ENCODE measurements around the gene USH1C. TPM values are rescaled to one million over a fixed set of nuclear protein-coding genes. Genes with fewer than 3 reads are reported as not detected.

Gene USH1C
- total and polyA plus RNA-seq, 2 experiments from 2014 or later = not detected

- Histone ChIP-seq H3K9me3 (ENCODE audit: low read depth) (no peaks in the 10 kb centered on the region), H3K9ac (no peak overlapping the region), H3K27ac (no peak overlapping the region), H4K20me1 (ENCODE audit: insufficient read depth) (no peaks in the 10 kb centered on the region), H3K4me1 (ENCODE audit: insufficient read depth) (no peaks in the 10 kb centered on the region), H3K27me3 (replicated peaks; ENCODE audit: insufficient read depth) (peaks cover 8% of the 10 kb centered on the region; the same call in 1 of the 2 replicates), H3K36me3 (ENCODE audit: low read depth) (no peaks in the 10 kb centered on the region), H3K4me3 (no peak overlapping the region), H3F3A (ENCODE audit: insufficient read depth) (no peaks in the 10 kb centered on the region), H2AFZ (no peak overlapping the region), H3K79me2 (ENCODE audit: insufficient read depth) (no peaks in the 10 kb centered on the region), H3K4me2 (ENCODE audit: unreplicated experiment) (no peak overlapping the region), H3K9me2 (ENCODE audit: insufficient read depth) (no peaks in the 10 kb centered on the region)
- TF ChIP-seq EZH2phosphoT487 (IDR thresholded peaks at IDR 0.05; ENCODE audit: insufficient read depth, low read depth) (no peak), EZH2 (IDR thresholded peaks at IDR 0.05; ENCODE audit: insufficient read depth, poor library complexity, severe bottlenecking) (no peak)
- in situ Hi-C loops (cut with MboI) = no loop called here
- DNase-seq = no peak
- 41 to 44% methylated on average over 3 of the region's 3 CpGs for WGBS, 2 experiments (ENCODE audit: low coverage in 1 of 2, low lambda C conversion rate in 2 of 2, missing lambda C conversion rate in 2 of 2)
These were observed 32.6 kb downstream of the USH1C start for GRCh38 chr11:17511571-17511970.

GRCh38 chr11:17510507-17511206 lies 33.6 kb downstream of the USH1C start:
- peaks cover 8% of the 10 kb centered on the region; the same call in 1 of the 2 replicates for H3K27me3 ChIP-seq (replicated peaks; ENCODE audit: insufficient read depth)
- no peak overlapping the region for H2AFZ ChIP-seq
- no peaks in the 10 kb centered on the region for H3K9me3 ChIP-seq (ENCODE audit: low read depth)
- no peaks in the 10 kb centered on the region for H3K79me2 ChIP-seq (ENCODE audit: insufficient read depth)
- 37 to 46% methylated on average over 3 to 4 of the region's 4 CpGs for WGBS, 2 experiments (ENCODE audit: low coverage in 1 of 2, low lambda C conversion rate in 2 of 2, missing lambda C conversion rate in 2 of 2)
- in situ Hi-C loops (cut with MboI) = no loop called here
- H3K9me2 ChIP-seq (ENCODE audit: insufficient read depth) = no peaks in the 10 kb centered on the region
- no peaks in the 10 kb centered on the region for H3K4me1 ChIP-seq (ENCODE audit: insufficient read depth)
- TF ChIP-seq EZH2phosphoT487 (IDR thresholded peaks at IDR 0.05; ENCODE audit: insufficient read depth, low read depth) (no peak), EZH2 (IDR thresholded peaks at IDR 0.05; ENCODE audit: insufficient read depth, poor library complexity, severe bottlenecking) (no peak)
- no peaks in the 10 kb centered on the region for H3K36me3 ChIP-seq (ENCODE audit: low read depth)
- H3K9ac ChIP-seq = no peak overlapping the region
- no peaks in the 10 kb centered on the region for H3F3A ChIP-seq (ENCODE audit: insufficient read depth)
- H3K4me2 ChIP-seq (ENCODE audit: unreplicated experiment) = no peak overlapping the region
- no peak overlapping the region for H3K4me3 ChIP-seq
- no peak overlapping the region for H3K27ac ChIP-seq
- no peak for DNase-seq
- no peaks in the 10 kb centered on the region for H4K20me1 ChIP-seq (ENCODE audit: insufficient read depth)

GRCh38 chr11:17508791-17509190 lies 35.4 kb downstream of the USH1C start:
- no peak for DNase-seq
- TF ChIP-seq EZH2 (IDR thresholded peaks at IDR 0.05; ENCODE audit: insufficient read depth, poor library complexity, severe bottlenecking) = no peak
- TF ChIP-seq EZH2phosphoT487 (IDR thresholded peaks at IDR 0.05; ENCODE audit: insufficient read depth, low read depth) = no peak
- no peak overlapping the region for H3K27ac ChIP-seq
- WGBS, 2 experiments (ENCODE audit: low coverage in 1 of 2, low lambda C conversion rate in 2 of 2, missing lambda C conversion rate in 2 of 2) = 11 to 19% methylated on average over 3 of the region's 3 CpGs
- peaks cover 8% of the 10 kb centered on the region; the same call in 1 of the 2 replicates for H3K27me3 ChIP-seq (replicated peaks; ENCODE audit: insufficient read depth)
- no peak overlapping the region for H3K4me2 ChIP-seq (ENCODE audit: unreplicated experiment)
- H3K9me2 ChIP-seq (ENCODE audit: insufficient read depth) = no peaks in the 10 kb centered on the region
- no peaks in the 10 kb centered on the region for H3K79me2 ChIP-seq (ENCODE audit: insufficient read depth)
- no peak overlapping the region for H2AFZ ChIP-seq
- no peak overlapping the region for H3K9ac ChIP-seq
- no peaks in the 10 kb centered on the region for H3K9me3 ChIP-seq (ENCODE audit: low read depth)
- H3K36me3 ChIP-seq (ENCODE audit: low read depth) = no peaks in the 10 kb centered on the region
- no peaks in the 10 kb centered on the region for H3K4me1 ChIP-seq (ENCODE audit: insufficient read depth)
- H4K20me1 ChIP-seq (ENCODE audit: insufficient read depth) = no peaks in the 10 kb centered on the region
- in situ Hi-C loops (cut with MboI) = loop anchor here (10.0 kb wide), 1 partner anchor 124 kb away; the partner anchor contains the start of gene KCNJ11
- no peak overlapping the region for H3K4me3 ChIP-seq
- no peaks in the 10 kb centered on the region for H3F3A ChIP-seq (ENCODE audit: insufficient read depth)

- H3K9ac ChIP-seq = no peak overlapping the region
- in situ Hi-C loops (cut with MboI) = loop anchor here (10.0 kb wide), 1 partner anchor 124 kb away; the partner anchor contains the start of gene KCNJ11
- H3K27ac ChIP-seq = no peak overlapping the region
- no peaks in the 10 kb centered on the region for H3K79me2 ChIP-seq (ENCODE audit: insufficient read depth)
- H3K9me2 ChIP-seq (ENCODE audit: insufficient read depth) = no peaks in the 10 kb centered on the region
- 27 to 29% methylated on average over 3 of the region's 3 CpGs for WGBS, 2 experiments (ENCODE audit: low coverage in 1 of 2, low lambda C conversion rate in 2 of 2, missing lambda C conversion rate in 2 of 2)
- H3K4me2 ChIP-seq (ENCODE audit: unreplicated experiment) = no peak overlapping the region
- H3F3A ChIP-seq (ENCODE audit: insufficient read depth) = no peaks in the 10 kb centered on the region
- TF ChIP-seq EZH2phosphoT487 (IDR thresholded peaks at IDR 0.05; ENCODE audit: insufficient read depth, low read depth) (no peak), EZH2 (IDR thresholded peaks at IDR 0.05; ENCODE audit: insufficient read depth, poor library complexity, severe bottlenecking) (no peak)
- peak; percentile 21 for DNase-seq
- H3K9me3 ChIP-seq (ENCODE audit: low read depth) = no peaks in the 10 kb centered on the region
- H3K4me3 ChIP-seq = no peak overlapping the region
- H3K4me1 ChIP-seq (ENCODE audit: insufficient read depth) = no peaks in the 10 kb centered on the region
- no peaks in the 10 kb centered on the region for H3K36me3 ChIP-seq (ENCODE audit: low read depth)
- no peaks in the 10 kb centered on the region for H4K20me1 ChIP-seq (ENCODE audit: insufficient read depth)
- H2AFZ ChIP-seq = no peak overlapping the region
- H3K27me3 ChIP-seq (replicated peaks; ENCODE audit: insufficient read depth) = peaks cover 8% of the 10 kb centered on the region; the same call in 1 of the 2 replicates
These were observed 35.9 kb downstream of the USH1C start for GRCh38 chr11:17508306-17508705.
